Right lobe of liver (tissue), 4 donors: ENCODE measurements around the gene DIPK1C.

Source experiments
- CTCF ChIP-seq, 4 donors: fragments of 200-600 bp in 3 of 4; fragments of 450-650 bp in 1 of 4; IDR thresholded peaks; one replicate each; pipeline versions ENCODE4 v1.5.1 to v1.8.0; 2016 to 2022; ENCODE audit warnings: antibody characterized with exemption in 4 of 4, mild to moderate bottlenecking in 2 of 4
- POLR2A ChIP-seq: fragments of 450-650 bp; IDR thresholded peaks from one replicate; pipeline ENCODE4 v1.6.1; 2017; ENCODE audit warnings: antibody characterized with exemption, mild to moderate bottlenecking
- donor health status: DM: no; HTN: no; CAD: no.
- donor health status: DM: no; HTN: no; CAD: no.
- donor health status: DM: no; HTN: yes; CAD: no.

DNA sequence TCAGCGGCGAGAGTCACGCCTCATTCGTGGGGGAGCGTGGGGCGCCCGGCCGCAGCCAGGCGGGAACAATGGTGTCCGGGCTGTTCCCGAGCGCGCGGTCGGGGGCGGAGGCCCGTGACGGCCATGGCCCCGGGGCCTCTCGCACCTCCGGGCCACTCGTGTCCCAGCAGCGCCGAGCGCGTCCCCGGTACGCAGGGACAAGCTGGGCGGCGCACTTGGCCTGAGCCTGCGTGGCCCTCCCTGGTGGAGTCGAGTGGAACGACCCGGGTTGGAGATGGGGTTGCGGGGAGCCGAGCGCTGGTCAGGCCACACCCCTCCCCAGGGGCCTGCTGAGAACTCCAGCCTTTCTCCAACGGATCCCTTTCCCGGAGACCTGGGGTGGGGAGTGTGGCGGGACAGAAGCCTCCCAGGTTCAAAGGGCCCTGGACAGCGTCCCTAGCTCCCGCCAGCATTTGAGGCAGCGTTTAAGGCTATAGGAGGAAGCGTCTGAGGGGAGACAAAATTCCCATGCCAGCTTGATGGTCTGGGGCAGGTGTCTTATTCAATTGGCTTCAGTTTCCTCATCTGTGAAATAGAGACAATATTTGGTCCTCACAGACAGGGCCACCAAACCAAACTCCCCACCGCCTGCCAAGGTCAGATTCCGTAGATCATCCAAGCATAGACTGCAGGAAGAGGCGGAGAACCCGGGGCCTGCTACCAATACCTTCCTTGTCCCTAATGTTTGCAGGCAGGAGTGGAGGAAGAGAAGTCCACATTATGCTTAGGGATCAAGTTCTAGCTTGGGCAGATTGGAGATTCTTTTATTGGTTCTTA is 39.6 kb upstream of the DIPK1C start:
- TF ChIP-seq CTCF (IDR thresholded peaks at IDR 0.05) (peak in 1 of 4 donors; percentile 41), POLR2A (peak; percentile 19)
